Neural cell (in vitro differentiated cells): ENCODE data around the gene USE1.

ENCODE experiments used
- CTCF ChIP-seq: fragments of 450-650 bp; IDR thresholded peaks from 2 replicates; pipeline ENCODE4 v1.5.1; 2014; ENCODE audit warnings: antibody characterized with exemption, mild to moderate bottlenecking, moderate library complexity; ENCODE audit not compliant: poor library complexity, severe bottlenecking
- EP300 ChIP-seq: fragments of 450-650 bp; conservative IDR thresholded peaks from 2 replicates; pipeline ENCODE4 v1.6.1; 2014; ENCODE audit warnings: antibody characterized with exemption, mild to moderate bottlenecking, moderate library complexity; ENCODE audit not compliant: poor library complexity, severe bottlenecking
- EZH2 ChIP-seq: fragments of 200-600, 300-800 bp; shearing (Covaris generic), sonication (generic); IDR thresholded peaks from 2 replicates; pipeline ENCODE4 v1.6.1; 2014; ENCODE audit warnings: antibody characterized with exemption, low read length, borderline replicate concordance, mild to moderate bottlenecking; ENCODE audit not compliant: insufficient read depth, poor library complexity, severe bottlenecking
- POLR2AphosphoS5 ChIP-seq: IDR thresholded peaks from 2 replicates; pipeline ENCODE4 v1.6.1; 2012
- RAD21 ChIP-seq: fragments of 450-650 bp; conservative IDR thresholded peaks from 2 replicates; pipeline ENCODE4 v1.6.1; 2014; ENCODE audit warnings: antibody characterized with exemption, mild to moderate bottlenecking, moderate library complexity
- SMC3 ChIP-seq: fragments of 450-650 bp; conservative IDR thresholded peaks from 2 replicates; pipeline ENCODE4 v1.6.1; 2014; ENCODE audit warnings: antibody characterized with exemption, mild to moderate bottlenecking, moderate library complexity; ENCODE audit not compliant: poor library complexity
- TAF1 ChIP-seq: IDR thresholded peaks from 2 replicates; pipeline ENCODE4 v1.6.1; 2012; ENCODE audit warnings: low read depth
- TF ChIP-seq, protein P1 (sequence below): IDR thresholded peaks from 2 replicates; pipeline ENCODE4 v1.6.1; 2012; ENCODE audit warnings: borderline replicate concordance

DNA sequence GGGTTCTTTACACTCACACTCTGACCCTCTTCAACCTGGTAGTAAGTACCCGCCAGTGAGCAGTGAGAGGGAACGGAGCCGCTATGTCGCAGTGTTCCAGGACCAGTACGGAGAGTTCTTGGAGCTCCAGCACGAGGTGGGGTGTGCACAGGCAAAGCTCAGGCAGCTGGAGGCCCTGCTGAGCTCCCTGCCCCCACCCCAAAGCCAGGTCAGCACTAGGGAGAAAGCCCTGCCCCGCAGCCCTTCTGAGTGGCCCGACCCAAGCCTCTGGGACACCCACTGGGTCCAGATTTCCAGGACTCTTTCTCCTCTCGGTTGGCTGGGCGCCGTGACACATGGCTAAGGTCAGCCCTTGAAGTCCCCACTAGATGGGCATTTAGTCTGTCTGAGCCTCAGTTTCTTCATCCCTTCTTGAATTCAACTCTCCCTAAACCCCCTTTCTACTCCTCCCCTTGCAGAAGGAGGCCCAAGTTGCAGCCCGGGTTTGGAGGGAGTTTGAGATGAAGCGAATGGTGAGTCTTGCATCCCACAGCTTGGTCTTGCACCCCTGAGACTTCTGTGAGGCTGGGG, 12.7 kb downstream of the USE1 start:
- no peak for TF ChIP-seq CTCF
- TF ChIP-seq EZH2 = no peak
- no peak for TF ChIP-seq POLR2AphosphoS5
- no peak for TF ChIP-seq RAD21
- TF ChIP-seq EP300 = no peak
- TF ChIP-seq, protein P1, sequence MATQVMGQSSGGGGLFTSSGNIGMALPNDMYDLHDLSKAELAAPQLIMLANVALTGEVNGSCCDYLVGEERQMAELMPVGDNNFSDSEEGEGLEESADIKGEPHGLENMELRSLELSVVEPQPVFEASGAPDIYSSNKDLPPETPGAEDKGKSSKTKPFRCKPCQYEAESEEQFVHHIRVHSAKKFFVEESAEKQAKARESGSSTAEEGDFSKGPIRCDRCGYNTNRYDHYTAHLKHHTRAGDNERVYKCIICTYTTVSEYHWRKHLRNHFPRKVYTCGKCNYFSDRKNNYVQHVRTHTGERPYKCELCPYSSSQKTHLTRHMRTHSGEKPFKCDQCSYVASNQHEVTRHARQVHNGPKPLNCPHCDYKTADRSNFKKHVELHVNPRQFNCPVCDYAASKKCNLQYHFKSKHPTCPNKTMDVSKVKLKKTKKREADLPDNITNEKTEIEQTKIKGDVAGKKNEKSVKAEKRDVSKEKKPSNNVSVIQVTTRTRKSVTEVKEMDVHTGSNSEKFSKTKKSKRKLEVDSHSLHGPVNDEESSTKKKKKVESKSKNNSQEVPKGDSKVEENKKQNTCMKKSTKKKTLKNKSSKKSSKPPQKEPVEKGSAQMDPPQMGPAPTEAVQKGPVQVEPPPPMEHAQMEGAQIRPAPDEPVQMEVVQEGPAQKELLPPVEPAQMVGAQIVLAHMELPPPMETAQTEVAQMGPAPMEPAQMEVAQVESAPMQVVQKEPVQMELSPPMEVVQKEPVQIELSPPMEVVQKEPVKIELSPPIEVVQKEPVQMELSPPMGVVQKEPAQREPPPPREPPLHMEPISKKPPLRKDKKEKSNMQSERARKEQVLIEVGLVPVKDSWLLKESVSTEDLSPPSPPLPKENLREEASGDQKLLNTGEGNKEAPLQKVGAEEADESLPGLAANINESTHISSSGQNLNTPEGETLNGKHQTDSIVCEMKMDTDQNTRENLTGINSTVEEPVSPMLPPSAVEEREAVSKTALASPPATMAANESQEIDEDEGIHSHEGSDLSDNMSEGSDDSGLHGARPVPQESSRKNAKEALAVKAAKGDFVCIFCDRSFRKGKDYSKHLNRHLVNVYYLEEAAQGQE = no peak
- no peak for TF ChIP-seq TAF1
- TF ChIP-seq SMC3 = no peak
